Pancreas (tissue), 10 donors: ENCODE data around the gene PRR5. TPM values are rescaled to one million over a fixed set of nuclear protein-coding genes. Genes with fewer than 3 reads are reported as not detected.
"Not testable (repeated sequence)": the region's sequence is repeated elsewhere in the genome, so short reads cannot be mapped to it uniquely, and the experiment has no call there.

Experiments
- ATAC-seq, 4 donors: fragments of 200-7000 bp; cut with Tn5 transposase; one replicate each; pipeline versions ENCODE4 v1.8.0 to v1.9.1; 2020; ENCODE audit warnings: mild to moderate bottlenecking in 4 of 4, moderate library complexity in 4 of 4
- DNase-seq, 6 donors: peaks; one replicate each; pipeline ENCODE4 v3.0.0-alpha.2; 2020
- FAIRE-seq: peaks from 2 replicates; lab custom pipeline; 2012; peaks lifted over from hg19 to GRCh38; lab: Jason Lieb, UNC
- H3K27ac ChIP-seq, 4 donors: fragments of 200-600 bp; sonication (generic); 1 replicate in 3 of 4; 2 replicates in 1 of 4; pipeline versions ENCODE4 v1.5.0 to v1.8.0; 2020
- H3K27me3 ChIP-seq, 4 donors: fragments of 200-600 bp; one replicate each; pipeline ENCODE4 v1.8.0; 2021
- H3K36me3 ChIP-seq, 3 donors: fragments of 200-600 bp; sonication (generic) in 1 of 3; one replicate each; pipeline versions ENCODE4 v1.5.0 to v1.8.0; 2020 to 2021
- H3K4me1 ChIP-seq, 3 donors: fragments of 200-600 bp; one replicate each; pipeline ENCODE4 v1.8.0; 2021
- H3K4me3 ChIP-seq, 4 donors: fragments of 200-600 bp; sonication (generic) in 2 of 4; one replicate each; pipeline versions ENCODE4 v1.5.0 to v1.8.0; 2020 to 2021
- H3K9me3 ChIP-seq, 4 donors: fragments of 200-600 bp; one replicate each; pipeline ENCODE4 v1.8.0; 2021
- WGBS, 2 donors: extraction: QIAGEN DNeasy Blood & Tissue Kit; methylation state at CpG; one replicate each; pipeline ENCODE4 v1.1.7; 2013; 5-methylcytosine and 5-hydroxymethylcytosine counted together
- intact Hi-C, 3 donors: fragments of 100-400 bp; cut with DNase I; formaldehyde crosslinking; loops; one replicate each; pipeline versions ENCODE4 v1.11.1 to v1.14.2; 2022
- polyA plus RNA-seq, 2 donors: library from polyadenylated mRNA; stranded (reverse); fragments of 200-250 nt; gene quantifications; one replicate each; pipeline ENCODE4 v1.2.3, GENCODE V29; 2013
- total RNA-seq, 6 donors: library from RNA; stranded (reverse); fragmentation: NEBNext Ultra II Directional in 4 of 6; extraction: Animal tissue kit (Norgen Biotek cat#: 25700) in 4 of 6; gene quantifications; one replicate each; pipeline versions ENCODE4 v1.2.1 to v1.2.4, GENCODE V29; 2021 to 2023
- TF ChIP-seq, protein P1 (sequence below), 4 donors: fragments of 200-600 bp; sonication (generic) in 3 of 4; IDR thresholded peaks; one replicate each; pipeline versions ENCODE4 v1.5.0 to v1.8.0; 2021; ENCODE audit warnings: antibody characterized with exemption in 4 of 4
- donor health status: healthy with polysubstance abuse.
- donor health status: DM: no; HTN: no; CAD: no; lungs with moderate emphysema.
- donor health status: DM: no; HTN: no; CAD: no.
- donor health status: control.
- donor health status: control.
- donor health status: Bipolar disorder and iron deficiency.
- donor health status: DM: yes; HTN: yes; CAD: no.
- donor health status: DM: no; HTN: no; CAD: no.
- donor health status: DM: no; HTN: no; CAD: no.
- donor health status: DM: yes; HTN: yes; CAD: no.

The PRR5 gene, protein sequence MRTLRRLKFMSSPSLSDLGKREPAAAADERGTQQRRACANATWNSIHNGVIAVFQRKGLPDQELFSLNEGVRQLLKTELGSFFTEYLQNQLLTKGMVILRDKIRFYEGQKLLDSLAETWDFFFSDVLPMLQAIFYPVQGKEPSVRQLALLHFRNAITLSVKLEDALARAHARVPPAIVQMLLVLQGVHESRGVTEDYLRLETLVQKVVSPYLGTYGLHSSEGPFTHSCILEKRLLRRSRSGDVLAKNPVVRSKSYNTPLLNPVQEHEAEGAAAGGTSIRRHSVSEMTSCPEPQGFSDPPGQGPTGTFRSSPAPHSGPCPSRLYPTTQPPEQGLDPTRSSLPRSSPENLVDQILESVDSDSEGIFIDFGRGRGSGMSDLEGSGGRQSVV
- 10 to 100 TPM in 3 of 6 donors, 1 to 10 TPM in 3; 7.0 to 10.7 (median 10.0) TPM for total RNA-seq
- polyA plus RNA-seq: 10 to 100 TPM; 12.7 to 23.0 TPM

DNA sequence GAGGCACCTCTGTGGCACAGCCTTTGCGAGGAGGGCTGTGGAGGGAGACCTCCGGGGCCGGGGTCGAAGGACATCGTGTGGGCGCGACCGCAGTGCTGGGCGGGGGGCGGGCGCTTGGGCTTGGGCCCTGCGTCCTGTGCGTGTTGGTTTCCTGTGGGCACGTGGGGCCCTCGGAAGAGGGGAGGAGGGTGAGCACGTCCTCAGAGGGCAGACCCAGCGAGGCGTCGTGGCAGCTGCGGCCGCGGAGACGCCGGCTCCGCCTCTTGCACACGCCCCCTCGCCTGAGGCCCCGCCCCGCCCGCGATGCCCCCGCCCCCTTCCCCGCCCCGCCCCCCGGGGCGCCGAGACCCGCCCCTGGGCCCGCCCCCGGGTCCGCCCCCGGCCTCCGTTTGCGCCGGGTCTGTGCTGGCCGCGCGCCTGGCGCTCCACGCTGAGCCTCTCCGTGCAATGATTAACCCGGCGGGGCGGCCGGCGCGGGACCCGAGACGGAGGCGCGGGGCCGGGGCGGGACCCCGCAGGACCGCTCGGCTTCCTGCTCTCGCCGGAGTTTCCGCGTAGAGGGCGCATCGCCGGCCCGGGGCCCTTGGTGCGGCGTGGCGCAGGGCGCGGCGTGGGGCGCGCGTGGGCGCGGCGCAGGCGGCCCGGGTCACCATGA is at the start of gene PRR5:
PRR5 (plus strand) TSS at position 381 of the 655 bp plus-strand sequence; CDS start at position 652, 271 bp downstream.
- Histone ChIP-seq H3K27ac (peak within 1 kb of the TSS in 2 of 4 donors; percentile 13 to 33), H3K36me3 (no peaks in the 10 kb centered on the region), H3K27me3 (no peaks in the 10 kb centered on the region), H3K9me3 (no peaks in the 10 kb centered on the region), H3K4me3 (peak within 1 kb of the TSS; percentile 58 to 76 (median 74)), H3K4me1 (peaks cover 0 to 3% (median 0%) of the 10 kb centered on the region in 3 donors)
- ATAC-seq (peak; percentile 85 to 92 (median 90)), DNase-seq (peak; percentile 82 to 96 (median 89)), FAIRE-seq (no peak)
- 5 to 6% methylated on average over 40 to 87 of the region's 88 CpGs for WGBS, 2 donors
- intact Hi-C loops: no loop called here
- TF ChIP-seq, protein P1, sequence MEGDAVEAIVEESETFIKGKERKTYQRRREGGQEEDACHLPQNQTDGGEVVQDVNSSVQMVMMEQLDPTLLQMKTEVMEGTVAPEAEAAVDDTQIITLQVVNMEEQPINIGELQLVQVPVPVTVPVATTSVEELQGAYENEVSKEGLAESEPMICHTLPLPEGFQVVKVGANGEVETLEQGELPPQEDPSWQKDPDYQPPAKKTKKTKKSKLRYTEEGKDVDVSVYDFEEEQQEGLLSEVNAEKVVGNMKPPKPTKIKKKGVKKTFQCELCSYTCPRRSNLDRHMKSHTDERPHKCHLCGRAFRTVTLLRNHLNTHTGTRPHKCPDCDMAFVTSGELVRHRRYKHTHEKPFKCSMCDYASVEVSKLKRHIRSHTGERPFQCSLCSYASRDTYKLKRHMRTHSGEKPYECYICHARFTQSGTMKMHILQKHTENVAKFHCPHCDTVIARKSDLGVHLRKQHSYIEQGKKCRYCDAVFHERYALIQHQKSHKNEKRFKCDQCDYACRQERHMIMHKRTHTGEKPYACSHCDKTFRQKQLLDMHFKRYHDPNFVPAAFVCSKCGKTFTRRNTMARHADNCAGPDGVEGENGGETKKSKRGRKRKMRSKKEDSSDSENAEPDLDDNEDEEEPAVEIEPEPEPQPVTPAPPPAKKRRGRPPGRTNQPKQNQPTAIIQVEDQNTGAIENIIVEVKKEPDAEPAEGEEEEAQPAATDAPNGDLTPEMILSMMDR (IDR thresholded peaks at IDR 0.05): no peak

DNA sequence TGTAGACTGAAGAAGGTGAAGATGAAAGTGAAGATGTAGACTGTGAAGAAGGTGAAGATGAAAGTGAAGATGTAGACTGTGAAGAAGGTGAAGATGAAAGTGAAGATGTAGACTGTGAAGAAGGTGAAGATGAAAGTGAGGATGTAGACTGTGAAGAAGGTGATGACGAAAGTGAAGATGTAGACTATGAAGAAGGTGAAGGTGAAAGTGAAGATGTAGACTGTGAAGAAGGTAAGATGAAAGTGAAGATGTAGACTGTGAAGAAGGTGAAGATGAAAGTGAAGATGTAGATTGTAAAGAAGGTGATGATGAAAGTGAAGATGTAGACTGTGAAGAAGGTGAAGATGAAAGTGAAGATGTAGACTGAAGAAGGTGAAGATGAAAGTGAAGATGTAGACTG is 49.1 kb upstream of the PRR5 start:
- FAIRE-seq, H3K4me3 ChIP-seq, H3K27me3 ChIP-seq, H3K27ac ChIP-seq, H3K9me3 ChIP-seq, DNase-seq, ATAC-seq, H3K4me1 ChIP-seq, H3K36me3 ChIP-seq, intact Hi-C loops: not testable (repeated sequence)
- WGBS, 2 donors: 41 to 46% methylated on average over 1 of the region's 1 CpG

DNA sequence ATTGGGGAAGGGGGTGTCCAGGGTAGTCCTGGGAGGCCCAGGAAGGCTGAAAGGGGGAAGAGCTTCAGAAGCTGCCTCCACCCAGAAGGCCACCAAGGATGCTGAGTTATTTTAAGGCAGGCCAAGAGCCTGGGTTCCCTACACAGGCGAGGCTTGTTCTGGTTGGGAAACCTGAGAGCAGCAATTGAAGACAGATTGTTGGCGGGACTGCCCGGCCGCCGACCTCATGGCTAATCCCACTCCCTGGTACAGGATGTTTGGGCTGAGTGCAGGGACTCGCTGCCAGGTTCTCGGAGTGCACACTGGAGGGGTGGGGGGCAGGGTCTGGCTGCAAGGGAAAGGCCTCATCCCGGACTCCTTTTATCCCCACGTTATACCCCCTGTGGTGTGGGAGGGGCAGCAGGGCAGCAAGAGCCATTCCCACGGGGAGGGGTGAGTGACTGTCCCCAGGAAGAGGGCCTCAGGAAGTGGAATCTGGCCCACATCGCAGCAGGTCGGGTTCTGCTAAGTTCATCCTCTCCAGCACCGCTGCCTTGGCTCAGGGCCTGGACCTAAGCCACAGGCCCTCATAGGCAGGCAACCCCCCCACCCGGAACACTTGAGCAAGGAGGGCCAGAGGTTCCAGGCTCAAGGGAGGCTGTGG is 43.6 kb upstream of the PRR5 start:
- Histone ChIP-seq H3K9me3 (no peaks in the 10 kb centered on the region), H3K36me3 (no peaks in the 10 kb centered on the region), H3K4me3 (no peak overlapping the region), H3K4me1 (no peaks in the 10 kb centered on the region), H3K27me3 (no peaks in the 10 kb centered on the region), H3K27ac (no peak overlapping the region)
- 35 to 39% methylated on average over 14 of the region's 14 CpGs for WGBS, 2 donors
- TF ChIP-seq, protein P1 (IDR thresholded peaks at IDR 0.05): no peak
- ATAC-seq (peak in 2 of 4 donors; percentile 49 to 54), FAIRE-seq (no peak), DNase-seq (no peak)
- intact Hi-C loops: no loop called here

DNA sequence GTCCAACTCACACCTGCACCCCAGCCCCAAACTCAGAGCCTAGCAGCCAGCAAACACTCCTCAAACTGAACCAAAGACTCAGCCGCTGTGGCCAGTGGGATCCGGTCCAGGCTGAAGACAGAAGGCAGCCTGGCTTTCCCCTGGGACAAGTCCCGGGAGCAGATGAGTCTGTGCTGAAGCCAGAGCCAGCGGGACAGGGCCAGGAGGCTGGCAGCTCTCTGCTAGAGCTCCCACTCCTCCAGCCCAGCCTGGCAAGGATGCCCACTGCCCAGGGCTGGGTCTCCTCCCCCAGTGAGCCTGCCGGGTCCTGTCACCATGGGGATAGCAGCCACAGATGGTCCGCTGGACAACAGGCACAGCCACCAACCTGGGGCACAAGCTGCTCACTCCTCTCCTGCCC is 42.9 kb upstream of the PRR5 start:
- H3K4me3 ChIP-seq: no peak overlapping the region
- no peaks in the 10 kb centered on the region for H3K9me3 ChIP-seq
- ATAC-seq (no peak), FAIRE-seq (no peak), DNase-seq (no peak)
- H3K36me3 ChIP-seq: no peaks in the 10 kb centered on the region
- no peaks in the 10 kb centered on the region for H3K4me1 ChIP-seq
- 46 to 54% methylated on average over 6 of the region's 6 CpGs for WGBS, 2 donors
- H3K27ac ChIP-seq: no peak overlapping the region
- intact Hi-C loops: no loop called here
- TF ChIP-seq, protein P1 (IDR thresholded peaks at IDR 0.05): no peak
- no peaks in the 10 kb centered on the region for H3K27me3 ChIP-seq
